Memory B cell (primary cell): ENCODE results near the gene MS4A6E.

Experiments
- ATAC-seq: fragments of 150-1000 bp; cut with Tn5 transposase; 2 replicates; pipeline ENCODE4 v1.10.0; 2021; ENCODE audit warnings: low read depth, mild to moderate bottlenecking, moderate library complexity
- DNase-seq, 2 donors: peaks; one replicate each; pipeline ENCODE4 v3.0.0; 2022; ENCODE audit warnings: low spot score in 2 of 2
- H3K27ac Mint-ChIP-seq: one replicate; pipeline ENCODE4 v1.8.0; 2022; ENCODE audit warnings: mild to moderate bottlenecking, moderate library complexity, mixed read lengths
- H3K27me3 Mint-ChIP-seq: one replicate; pipeline ENCODE4 v1.8.0; 2022; ENCODE audit warnings: mixed read lengths
- H3K36me3 Mint-ChIP-seq: one replicate; pipeline ENCODE4 v1.8.0; 2022; ENCODE audit warnings: mild to moderate bottlenecking, mixed read lengths
- H3K4me1 Mint-ChIP-seq: one replicate; pipeline ENCODE4 v1.8.0; 2022; ENCODE audit warnings: mixed read lengths
- H3K4me3 Mint-ChIP-seq: one replicate; pipeline ENCODE4 v1.8.0; 2022; ENCODE audit warnings: mild to moderate bottlenecking, moderate library complexity, mixed read lengths
- H3K9me3 Mint-ChIP-seq: one replicate; pipeline ENCODE4 v1.8.0; 2022; ENCODE audit warnings: mixed read lengths

Gene MS4A6E

GRCh38 chr11:60314635-60315321, 12.3 kb upstream of the MS4A6E start:
- no peak overlapping the region for H3K27ac Mint-ChIP-seq
- H3K9me3 Mint-ChIP-seq: peaks cover 10% of the 10 kb centered on the region
- H3K27me3 Mint-ChIP-seq: peaks cover 5% of the 10 kb centered on the region
- H3K36me3 Mint-ChIP-seq: peaks cover 4% of the 10 kb centered on the region
- no peak overlapping the region for H3K4me3 Mint-ChIP-seq
- peaks cover 5% of the 10 kb centered on the region for H3K4me1 Mint-ChIP-seq
- ATAC-seq (no peak), DNase-seq (no peak)

- H3K4me1 Mint-ChIP-seq: no peaks in the 10 kb centered on the region
- H3K36me3 Mint-ChIP-seq: peaks cover 4% of the 10 kb centered on the region
These were observed 11.2 kb upstream of the MS4A6E start for GRCh38 chr11:60315871-60316270.

GRCh38 chr11:60316317-60316716, 10.7 kb upstream of the MS4A6E start:
- no peak overlapping the region for H3K4me3 Mint-ChIP-seq
- peaks cover 5% of the 10 kb centered on the region for H3K27me3 Mint-ChIP-seq
- peaks cover 4% of the 10 kb centered on the region for H3K36me3 Mint-ChIP-seq
- no peak for ATAC-seq
- no peaks in the 10 kb centered on the region for H3K4me1 Mint-ChIP-seq
- H3K27ac Mint-ChIP-seq: no peak overlapping the region
- H3K9me3 Mint-ChIP-seq: peaks cover 18% of the 10 kb centered on the region
- DNase-seq: no peak

More at GRCh38 chr11:60315871-60316270, 11.2 kb upstream of the MS4A6E start:
- H3K27ac Mint-ChIP-seq: no peak overlapping the region
- H3K9me3 Mint-ChIP-seq: peaks cover 16% of the 10 kb centered on the region
- no peak overlapping the region for H3K4me3 Mint-ChIP-seq
- no peak for ATAC-seq
- DNase-seq: no peak
- peaks cover 5% of the 10 kb centered on the region for H3K27me3 Mint-ChIP-seq

- peaks cover 21% of the 10 kb centered on the region for H3K9me3 Mint-ChIP-seq
- ATAC-seq: no peak
These were observed 8.3 kb upstream of the MS4A6E start for GRCh38 chr11:60318726-60319125.

GRCh38 chr11:60321051-60321450, 6.0 kb upstream of the MS4A6E start:
- H3K4me1 Mint-ChIP-seq: no peaks in the 10 kb centered on the region
- H3K4me3 Mint-ChIP-seq: no peak overlapping the region
- peaks cover 5% of the 10 kb centered on the region for H3K27me3 Mint-ChIP-seq
- peaks cover 24% of the 10 kb centered on the region for H3K9me3 Mint-ChIP-seq
- DNase-seq (no peak), ATAC-seq (no peak)
- peaks cover 6% of the 10 kb centered on the region for H3K36me3 Mint-ChIP-seq
- no peak overlapping the region for H3K27ac Mint-ChIP-seq

More at GRCh38 chr11:60318726-60319125, 8.3 kb upstream of the MS4A6E start:
- no peak for DNase-seq
- H3K27ac Mint-ChIP-seq: no peak overlapping the region
- peaks cover 7% of the 10 kb centered on the region for H3K27me3 Mint-ChIP-seq
- H3K4me1 Mint-ChIP-seq: no peaks in the 10 kb centered on the region
- H3K4me3 Mint-ChIP-seq: no peak overlapping the region
- peaks cover 4% of the 10 kb centered on the region for H3K36me3 Mint-ChIP-seq

GRCh38 chr11:60328460-60328859, 1.4 kb downstream of the MS4A6E start:
- no peak overlapping the region for H3K27ac Mint-ChIP-seq
- ATAC-seq: no peak
- H3K27me3 Mint-ChIP-seq: peaks cover 2% of the 10 kb centered on the region
- peaks cover 7% of the 10 kb centered on the region for H3K36me3 Mint-ChIP-seq
- peaks cover 12% of the 10 kb centered on the region for H3K9me3 Mint-ChIP-seq
- no peak for DNase-seq
- no peaks in the 10 kb centered on the region for H3K4me1 Mint-ChIP-seq
- no peak overlapping the region for H3K4me3 Mint-ChIP-seq

- Mint-ChIP-seq H3K27ac (no peak overlapping the region), H3K27me3 (no peaks in the 10 kb centered on the region), H3K4me3 (no peak overlapping the region), H3K9me3 (peaks cover 1% of the 10 kb centered on the region), H3K4me1 (peaks cover 6% of the 10 kb centered on the region), H3K36me3 (no peaks in the 10 kb centered on the region)
- DNase-seq (no peak), ATAC-seq (no peak)
These were observed 5.8 kb downstream of the MS4A6E start for GRCh38 chr11:60332846-60333245.

- peaks cover 6% of the 10 kb centered on the region for H3K4me1 Mint-ChIP-seq
- H3K4me3 Mint-ChIP-seq: no peak overlapping the region
- H3K36me3 Mint-ChIP-seq: no peaks in the 10 kb centered on the region
- H3K27me3 Mint-ChIP-seq: no peaks in the 10 kb centered on the region
- DNase-seq: peak; percentile 85 to 90
- no peaks in the 10 kb centered on the region for H3K9me3 Mint-ChIP-seq
- peak; percentile 85 for ATAC-seq
- no peak overlapping the region for H3K27ac Mint-ChIP-seq
These were observed 7.1 kb downstream of the MS4A6E start for GRCh38 chr11:60334005-60334620.

- Mint-ChIP-seq H3K4me3 (no peak overlapping the region), H3K27ac (peak overlapping the region; percentile 69), H3K27me3 (no peaks in the 10 kb centered on the region), H3K36me3 (no peaks in the 10 kb centered on the region), H3K9me3 (no peaks in the 10 kb centered on the region), H3K4me1 (peaks cover 6% of the 10 kb centered on the region)
- DNase-seq (no peak), ATAC-seq (peak; percentile 32)
These were observed 9.8 kb downstream of the MS4A6E start for GRCh38 chr11:60336767-60337391.

GRCh38 chr11:60338053-60338452, 11.0 kb downstream of the MS4A6E start:
- peaks cover 6% of the 10 kb centered on the region for H3K4me1 Mint-ChIP-seq
- H3K27me3 Mint-ChIP-seq: peaks cover 3% of the 10 kb centered on the region
- ATAC-seq (no peak), DNase-seq (no peak)
- no peaks in the 10 kb centered on the region for H3K9me3 Mint-ChIP-seq
- H3K36me3 Mint-ChIP-seq: no peaks in the 10 kb centered on the region
- no peak overlapping the region for H3K4me3 Mint-ChIP-seq
- no peak overlapping the region for H3K27ac Mint-ChIP-seq

GRCh38 chr11:60339356-60339755, 12.3 kb downstream of the MS4A6E start:
- H3K27me3 Mint-ChIP-seq: peaks cover 3% of the 10 kb centered on the region
- no peaks in the 10 kb centered on the region for H3K36me3 Mint-ChIP-seq
- H3K4me1 Mint-ChIP-seq: peaks cover 6% of the 10 kb centered on the region
- no peak for ATAC-seq
- DNase-seq: no peak
- H3K27ac Mint-ChIP-seq: peak overlapping the region; percentile 25
- no peak overlapping the region for H3K4me3 Mint-ChIP-seq
- H3K9me3 Mint-ChIP-seq: no peaks in the 10 kb centered on the region

- ATAC-seq: peak; percentile 51
- peak in 1 of 2 donors; percentile 29 for DNase-seq
- Mint-ChIP-seq H3K27me3 (peaks cover 3% of the 10 kb centered on the region), H3K4me1 (peaks cover 1% of the 10 kb centered on the region), H3K36me3 (no peaks in the 10 kb centered on the region), H3K27ac (no peak overlapping the region), H3K4me3 (no peak overlapping the region), H3K9me3 (no peaks in the 10 kb centered on the region)
These were observed 16.1 kb downstream of the MS4A6E start for GRCh38 chr11:60343094-60343704.

- no peaks in the 10 kb centered on the region for H3K9me3 Mint-ChIP-seq
- no peak for ATAC-seq
- no peak for DNase-seq
- peaks cover 3% of the 10 kb centered on the region for H3K27me3 Mint-ChIP-seq
- no peak overlapping the region for H3K4me3 Mint-ChIP-seq
- H3K4me1 Mint-ChIP-seq: peaks cover 3% of the 10 kb centered on the region
- H3K27ac Mint-ChIP-seq: no peak overlapping the region
- H3K36me3 Mint-ChIP-seq: no peaks in the 10 kb centered on the region
These were observed 17.1 kb downstream of the MS4A6E start for GRCh38 chr11:60344146-60344545.

- Mint-ChIP-seq H3K9me3 (no peaks in the 10 kb centered on the region), H3K4me1 (peaks cover 6% of the 10 kb centered on the region), H3K4me3 (no peak overlapping the region), H3K27ac (no peak overlapping the region), H3K27me3 (peaks cover 3% of the 10 kb centered on the region), H3K36me3 (no peaks in the 10 kb centered on the region)
- DNase-seq (peak in 1 of 2 donors; percentile 25), ATAC-seq (peak; percentile 59)
These were observed 18.4 kb downstream of the MS4A6E start for GRCh38 chr11:60345489-60345888.
